Liver (tissue), 9 donors: ENCODE measurements around the gene WWOX. TPM values are rescaled to one million over a fixed set of nuclear protein-coding genes. Genes with fewer than 3 reads are reported as not detected.

Source experiments
- DNase-seq: peaks from one replicate; pipeline ENCODE4 v3.0.0-alpha.2; 2017; ENCODE audit warnings: low spot score
- H3K27ac ChIP-seq, 2 donors: one replicate each; pipeline ENCODE4 v1.7.0; 2013; ENCODE audit warnings: inconsistent platforms in 2 of 2, low read length in 2 of 2, control low read depth in 1 of 2, low read depth in 1 of 2, mild to moderate bottlenecking in 1 of 2
- H3K27me3 ChIP-seq, 4 donors: one replicate each; pipeline versions ENCODE4 v1.6.1 to v1.7.0; 2013; ENCODE audit warnings: low read length in 3 of 4, inconsistent platforms in 1 of 4, mild to moderate bottlenecking in 1 of 4, moderate library complexity in 1 of 4; ENCODE audit not compliant: control insufficient read depth in 4 of 4, insufficient read depth in 4 of 4
- H3K36me3 ChIP-seq, 4 donors: one replicate each; pipeline versions ENCODE4 v1.6.1 to v1.7.0; 2013; ENCODE audit warnings: low read length in 3 of 4, mild to moderate bottlenecking in 3 of 4, low read depth in 1 of 4, moderate library complexity in 1 of 4; ENCODE audit not compliant: control insufficient read depth in 4 of 4, insufficient read depth in 3 of 4
- H3K4me1 ChIP-seq, 4 donors: one replicate each; pipeline versions ENCODE4 v1.6.1 to v1.7.0; 2013; ENCODE audit warnings: low read length in 3 of 4, mild to moderate bottlenecking in 3 of 4, moderate library complexity in 1 of 4; ENCODE audit not compliant: control insufficient read depth in 4 of 4, insufficient read depth in 4 of 4
- H3K4me3 ChIP-seq, 3 donors: one replicate each; pipeline versions ENCODE4 v1.6.1 to v1.7.0; 2013; ENCODE audit warnings: low read length in 3 of 3, control low read depth in 1 of 3, low read depth in 1 of 3, mild to moderate bottlenecking in 1 of 3
- H3K9ac ChIP-seq, 2 donors: one replicate each; pipeline ENCODE4 v1.7.0; 2013; ENCODE audit warnings: low read length in 2 of 2, mild to moderate bottlenecking in 2 of 2, moderate library complexity in 2 of 2, control low read depth in 1 of 2, low read depth in 1 of 2
- H3K9me3 ChIP-seq, 4 donors: one replicate each; pipeline versions ENCODE4 v1.6.1 to v1.7.0; 2013; ENCODE audit warnings: low read length in 3 of 4; ENCODE audit not compliant: control insufficient read depth in 4 of 4
- ATF3 ChIP-seq: IDR thresholded peaks from 2 replicates; pipeline ENCODE4 v1.6.1; 2016; ENCODE audit warnings: antibody characterized with exemption
- CTCF ChIP-seq: fragments of 150-350 bp; IDR thresholded peaks from 2 replicates; pipeline ENCODE4 v1.5.1; 2017; ENCODE audit warnings: improper control_type of control experiment, low read depth, low read length; ENCODE audit not compliant: missing input control
- EGR1 ChIP-seq, 2 donors: IDR thresholded peaks; 2 replicates each; pipeline ENCODE4 v1.6.1; 2016 to 2018; ENCODE audit warnings: antibody characterized with exemption in 2 of 2, low read depth in 2 of 2
- FOXA1 ChIP-seq: IDR thresholded peaks from 2 replicates; pipeline ENCODE4 v1.6.1; 2016; ENCODE audit warnings: antibody characterized with exemption
- FOXA2 ChIP-seq: IDR thresholded peaks from 2 replicates; pipeline ENCODE4 v1.6.1; 2016; ENCODE audit warnings: antibody characterized with exemption
- GABPA ChIP-seq, 2 donors: IDR thresholded peaks in 1 of 2; conservative IDR thresholded peaks in 1 of 2; 2 replicates each; pipeline ENCODE4 v1.6.1; 2016; ENCODE audit warnings: antibody characterized with exemption in 2 of 2, mild to moderate bottlenecking in 1 of 2, moderate library complexity in 1 of 2
- HNF4A ChIP-seq, 2 donors: conservative IDR thresholded peaks; 2 replicates each; pipeline ENCODE4 v1.6.1; 2016; ENCODE audit warnings: antibody characterized with exemption in 2 of 2, mild to moderate bottlenecking in 2 of 2
- HNF4G ChIP-seq: IDR thresholded peaks from 2 replicates; pipeline ENCODE4 v1.6.1; 2016; ENCODE audit warnings: antibody characterized with exemption
- JUND ChIP-seq, 2 donors: IDR thresholded peaks; 2 replicates each; pipeline ENCODE4 v1.6.1; 2016; ENCODE audit warnings: antibody characterized with exemption in 2 of 2
- NR2F2 ChIP-seq: IDR thresholded peaks from 2 replicates; pipeline ENCODE4 v1.6.1; 2016; ENCODE audit warnings: antibody characterized with exemption
- RAD21 ChIP-seq, 2 donors: IDR thresholded peaks; 2 replicates each; pipeline ENCODE4 v1.6.1; 2016; ENCODE audit warnings: antibody characterized with exemption in 2 of 2, mild to moderate bottlenecking in 2 of 2
- RXRA ChIP-seq, 2 donors: IDR thresholded peaks; 2 replicates each; pipeline ENCODE4 v1.6.1; 2017 to 2018; ENCODE audit warnings: antibody characterized with exemption in 2 of 2, mild to moderate bottlenecking in 1 of 2
- SP1 ChIP-seq: IDR thresholded peaks from 2 replicates; pipeline ENCODE4 v1.6.1; 2018; ENCODE audit warnings: antibody characterized with exemption, mild to moderate bottlenecking
- TAF1 ChIP-seq: conservative IDR thresholded peaks from 2 replicates; pipeline ENCODE4 v1.6.1; 2016; ENCODE audit warnings: antibody characterized with exemption, mild to moderate bottlenecking
- YY1 ChIP-seq: IDR thresholded peaks from 2 replicates; pipeline ENCODE4 v1.6.1; 2016; ENCODE audit warnings: antibody characterized with exemption, mild to moderate bottlenecking
- WGBS: extraction: QIAGEN DNeasy Blood & Tissue Kit; methylation state at CpG from one replicate; pipeline ENCODE4 v1.1.7; 2013; 5-methylcytosine and 5-hydroxymethylcytosine counted together
- polyA plus RNA-seq, 2 donors: library from polyadenylated mRNA; stranded (reverse) in 1 of 2; unstranded in 1 of 2; fragments of 200-250 nt in 1 of 2; fragments of >200 nt in 1 of 2; fragmentation: Nextera tagmentation in 1 of 2; extraction: Ambion mirVana in 1 of 2; gene quantifications; one replicate each; pipeline versions ENCODE4 v1.2.1 to v1.2.3, GENCODE V29; 2013 to 2015
- total RNA-seq, 2 donors: library from RNA; depleted of rRNA; stranded (reverse); fragments of >200 nt; gene quantifications; one replicate each; pipeline ENCODE4 v1.2.3, GENCODE V29; 2014
- TF ChIP-seq, protein P1 (sequence below): IDR thresholded peaks from 2 replicates; pipeline ENCODE4 v1.6.1; 2016; ENCODE audit warnings: antibody characterized with exemption, mild to moderate bottlenecking
- TF ChIP-seq, protein P2 (sequence below): IDR thresholded peaks from 2 replicates; pipeline ENCODE4 v1.6.1; 2016; ENCODE audit warnings: antibody characterized with exemption
- TF ChIP-seq, protein P3 (sequence below): IDR thresholded peaks from 2 replicates; pipeline ENCODE4 v1.6.1; 2016; ENCODE audit warnings: antibody characterized with exemption
- donor health status: healthy.
- donor health status: healthy.
- donor health status: healthy.
- donor health status: healthy.
- donor health status: healthy.

The WWOX gene
- total and polyA plus RNA-seq, 4 donors = 9.8 to 46.0 (median 15.3) TPM

GRCh38 chr16:78584991-78585390 lies 485.5 kb downstream of the WWOX start:
- WGBS = 96% methylated on average over 8 of the region's 8 CpGs
- Histone ChIP-seq H3K9ac (no peak overlapping the region), H3K9me3 (no peaks in the 10 kb centered on the region), H3K36me3 (no peaks in the 10 kb centered on the region), H3K4me3 (no peak overlapping the region), H3K4me1 (no peaks in the 10 kb centered on the region), H3K27me3 (no peaks in the 10 kb centered on the region), H3K27ac (no peak overlapping the region)
- TF ChIP-seq YY1 = no peak
- DNase-seq = no peak

DNA sequence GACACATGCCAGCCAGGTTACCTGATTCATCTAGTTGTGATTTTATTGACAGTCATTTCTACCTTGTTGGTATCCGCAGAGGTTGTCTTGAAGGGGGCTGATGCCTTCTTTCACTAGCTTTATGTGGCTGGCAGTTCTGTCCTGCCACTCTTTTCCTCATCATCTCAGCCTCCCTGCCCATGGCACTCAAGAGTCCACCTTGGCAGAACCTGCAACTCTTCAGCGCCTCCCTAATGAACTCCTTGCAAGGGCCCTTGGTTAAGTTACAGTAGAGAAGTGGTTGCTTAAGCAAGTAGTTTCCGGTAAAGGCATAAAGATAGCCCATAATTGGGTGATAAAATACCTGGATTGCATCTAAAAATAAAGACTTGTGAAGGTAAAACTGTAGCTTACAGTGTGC lies 489.9 kb downstream of the WWOX start:
- Histone ChIP-seq H3K27ac (no peak overlapping the region), H3K4me3 (no peak overlapping the region), H3K4me1 (peaks cover 0 to 24% (median 20%) of the 10 kb centered on the region in 4 donors), H3K36me3 (no peaks in the 10 kb centered on the region), H3K27me3 (no peaks in the 10 kb centered on the region), H3K9ac (no peak overlapping the region), H3K9me3 (no peaks in the 10 kb centered on the region)
- no peak for DNase-seq
- TF ChIP-seq SP1 (no peak), FOXA1 (no peak), HNF4G (no peak), TAF1 (no peak), GABPA (IDR thresholded peaks at IDR 0.05 in 1 of 2, conservative IDR thresholded peaks at IDR 0.05 in 1 of 2) (no peak), RXRA (IDR thresholded peaks at IDR 0.05) (no peak), YY1 (no peak), NR2F2 (no peak), CTCF (no peak), RAD21 (IDR thresholded peaks at IDR 0.05) (no peak), JUND (IDR thresholded peaks at IDR 0.05) (no peak), FOXA2 (no peak), ATF3 (no peak), EGR1 (IDR thresholded peaks at IDR 0.05; ENCODE audit: low read depth in 2 of 2) (no peak), HNF4A (conservative IDR thresholded peaks at IDR 0.05) (no peak)
- TF ChIP-seq, protein P1, sequence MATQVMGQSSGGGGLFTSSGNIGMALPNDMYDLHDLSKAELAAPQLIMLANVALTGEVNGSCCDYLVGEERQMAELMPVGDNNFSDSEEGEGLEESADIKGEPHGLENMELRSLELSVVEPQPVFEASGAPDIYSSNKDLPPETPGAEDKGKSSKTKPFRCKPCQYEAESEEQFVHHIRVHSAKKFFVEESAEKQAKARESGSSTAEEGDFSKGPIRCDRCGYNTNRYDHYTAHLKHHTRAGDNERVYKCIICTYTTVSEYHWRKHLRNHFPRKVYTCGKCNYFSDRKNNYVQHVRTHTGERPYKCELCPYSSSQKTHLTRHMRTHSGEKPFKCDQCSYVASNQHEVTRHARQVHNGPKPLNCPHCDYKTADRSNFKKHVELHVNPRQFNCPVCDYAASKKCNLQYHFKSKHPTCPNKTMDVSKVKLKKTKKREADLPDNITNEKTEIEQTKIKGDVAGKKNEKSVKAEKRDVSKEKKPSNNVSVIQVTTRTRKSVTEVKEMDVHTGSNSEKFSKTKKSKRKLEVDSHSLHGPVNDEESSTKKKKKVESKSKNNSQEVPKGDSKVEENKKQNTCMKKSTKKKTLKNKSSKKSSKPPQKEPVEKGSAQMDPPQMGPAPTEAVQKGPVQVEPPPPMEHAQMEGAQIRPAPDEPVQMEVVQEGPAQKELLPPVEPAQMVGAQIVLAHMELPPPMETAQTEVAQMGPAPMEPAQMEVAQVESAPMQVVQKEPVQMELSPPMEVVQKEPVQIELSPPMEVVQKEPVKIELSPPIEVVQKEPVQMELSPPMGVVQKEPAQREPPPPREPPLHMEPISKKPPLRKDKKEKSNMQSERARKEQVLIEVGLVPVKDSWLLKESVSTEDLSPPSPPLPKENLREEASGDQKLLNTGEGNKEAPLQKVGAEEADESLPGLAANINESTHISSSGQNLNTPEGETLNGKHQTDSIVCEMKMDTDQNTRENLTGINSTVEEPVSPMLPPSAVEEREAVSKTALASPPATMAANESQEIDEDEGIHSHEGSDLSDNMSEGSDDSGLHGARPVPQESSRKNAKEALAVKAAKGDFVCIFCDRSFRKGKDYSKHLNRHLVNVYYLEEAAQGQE = no peak
- TF ChIP-seq, protein P2, sequence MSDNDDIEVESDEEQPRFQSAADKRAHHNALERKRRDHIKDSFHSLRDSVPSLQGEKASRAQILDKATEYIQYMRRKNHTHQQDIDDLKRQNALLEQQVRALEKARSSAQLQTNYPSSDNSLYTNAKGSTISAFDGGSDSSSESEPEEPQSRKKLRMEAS = no peak
- TF ChIP-seq, protein P3, sequence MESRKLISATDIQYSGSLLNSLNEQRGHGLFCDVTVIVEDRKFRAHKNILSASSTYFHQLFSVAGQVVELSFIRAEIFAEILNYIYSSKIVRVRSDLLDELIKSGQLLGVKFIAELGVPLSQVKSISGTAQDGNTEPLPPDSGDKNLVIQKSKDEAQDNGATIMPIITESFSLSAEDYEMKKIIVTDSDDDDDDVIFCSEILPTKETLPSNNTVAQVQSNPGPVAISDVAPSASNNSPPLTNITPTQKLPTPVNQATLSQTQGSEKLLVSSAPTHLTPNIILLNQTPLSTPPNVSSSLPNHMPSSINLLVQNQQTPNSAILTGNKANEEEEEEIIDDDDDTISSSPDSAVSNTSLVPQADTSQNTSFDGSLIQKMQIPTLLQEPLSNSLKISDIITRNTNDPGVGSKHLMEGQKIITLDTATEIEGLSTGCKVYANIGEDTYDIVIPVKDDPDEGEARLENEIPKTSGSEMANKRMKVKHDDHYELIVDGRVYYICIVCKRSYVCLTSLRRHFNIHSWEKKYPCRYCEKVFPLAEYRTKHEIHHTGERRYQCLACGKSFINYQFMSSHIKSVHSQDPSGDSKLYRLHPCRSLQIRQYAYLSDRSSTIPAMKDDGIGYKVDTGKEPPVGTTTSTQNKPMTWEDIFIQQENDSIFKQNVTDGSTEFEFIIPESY = no peak
- 95% methylated on average over 3 of the region's 3 CpGs for WGBS
